GM12801 (cell line): ENCODE data around the gene MRPL2.

ENCODE experiments used
- CTCF ChIP-seq: IDR thresholded peaks from one replicate; pipeline ENCODE4 v1.5.1; 2011; ENCODE audit warnings: control low read depth; ENCODE audit not compliant: insufficient read length; ENCODE audit errors: extremely low read depth

Gene MRPL2

GRCh38 chr6:43062818-43063217 lies 3.6 kb upstream of the MRPL2 start:
- no peak for TF ChIP-seq CTCF

- no peak for TF ChIP-seq CTCF
Measured at GRCh38 chr6:43061861-43062260, 2.6 kb upstream of the MRPL2 start.

- no peak for TF ChIP-seq CTCF
Measured at GRCh38 chr6:43060755-43061633, 1.8 kb upstream of the MRPL2 start.

- no peak for TF ChIP-seq CTCF
Measured at GRCh38 chr6:43060034-43060754, 960 bp upstream of the MRPL2 start.

DNA sequence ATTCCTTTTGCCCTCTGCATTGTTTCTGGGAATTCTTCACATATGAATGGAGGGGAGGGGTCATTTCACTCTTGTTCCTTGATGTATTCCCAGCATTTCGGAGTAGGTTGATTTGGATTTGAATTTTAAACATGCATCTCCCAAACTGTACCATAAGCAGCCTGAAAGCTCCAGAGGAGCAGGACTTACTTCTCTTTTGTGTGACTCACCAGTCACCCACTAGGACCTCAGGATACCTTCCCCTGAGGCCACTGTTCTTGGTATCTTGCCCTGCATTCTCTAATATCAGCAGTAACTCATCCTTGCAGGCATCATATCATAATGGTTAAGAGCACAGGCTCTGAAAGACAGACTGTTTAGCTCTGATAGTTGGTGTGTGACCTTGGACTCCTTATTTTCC lies 703 bp downstream of the MRPL2 start:
- TF ChIP-seq CTCF, result no peak

DNA sequence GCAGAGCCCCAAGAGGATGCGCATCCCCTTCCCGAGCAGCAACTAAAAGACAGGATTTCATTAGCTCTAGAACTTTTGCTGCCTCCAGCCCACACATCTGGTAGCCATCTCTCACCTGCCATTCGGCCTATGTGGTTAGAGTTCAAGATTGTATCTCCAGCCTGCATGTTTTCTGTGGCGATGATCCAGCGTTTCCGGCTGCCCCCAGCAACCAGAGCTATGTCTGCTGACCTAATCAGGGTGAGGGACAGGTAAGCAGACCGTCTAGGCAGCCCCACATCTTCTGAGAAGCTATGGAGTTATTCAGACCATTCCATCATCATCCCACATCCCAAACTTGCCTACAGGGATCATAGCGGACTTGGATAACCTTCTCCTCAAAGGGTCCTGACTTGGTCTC lies 3.3 kb downstream of the MRPL2 start:
- TF ChIP-seq CTCF, result no peak

DNA sequence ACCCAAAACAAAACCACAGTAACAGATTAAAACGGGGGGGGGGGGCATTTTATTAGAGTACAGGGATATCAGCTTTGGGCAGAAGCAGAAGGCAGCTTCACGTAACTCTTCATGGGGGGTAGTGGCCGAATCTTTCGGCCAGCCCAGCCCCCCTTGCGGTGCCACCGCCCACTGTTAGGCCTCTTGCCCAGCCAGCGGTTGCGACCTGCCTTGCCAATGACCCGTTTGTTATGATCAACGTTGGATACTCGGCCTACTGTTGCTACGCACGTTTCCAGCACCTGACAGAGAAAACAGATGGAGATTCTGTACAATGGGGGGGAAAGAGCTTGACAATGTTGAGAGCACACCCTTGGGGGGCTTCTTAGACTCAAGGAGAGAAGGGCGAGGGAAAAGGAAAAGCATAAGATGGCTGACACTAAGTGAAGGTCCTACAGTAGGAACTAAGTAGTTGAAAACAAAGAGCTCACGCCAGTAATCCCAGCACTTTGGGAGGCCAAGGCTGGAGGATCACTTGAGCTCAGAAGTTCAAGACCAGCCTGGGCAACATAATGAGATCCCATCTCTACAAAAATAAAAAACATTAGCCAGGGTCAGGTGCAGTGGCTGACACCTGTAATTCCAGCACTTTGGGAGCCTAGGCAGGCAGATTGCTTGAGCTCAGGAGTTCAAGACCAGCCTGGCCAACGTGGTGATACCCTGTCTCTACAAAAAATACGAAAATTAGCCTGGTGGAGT lies 4.9 kb downstream of the MRPL2 start:
- TF ChIP-seq CTCF, result no peak
